ENCODE measurements around the gene PNLIPRP3. TPM values are rescaled to one million over a fixed set of nuclear protein-coding genes. Genes with fewer than 3 reads are reported as not detected.
A peak's percentile ranks its signal among the peaks of the same experiment; 100 is the strongest.

Gene PNLIPRP3
- total RNA-seq, 4 donors from 2014 or later, result 0.40 TPM; not detected in 3

- DNase-seq, result peak in 1 of 3 donors; percentile 65
- no peaks in the 10 kb centered on the region for H3K4me1 ChIP-seq
- H3K27me3 ChIP-seq, result no peaks in the 10 kb centered on the region
- no peak for TF ChIP-seq POLR2A (IDR thresholded peaks at IDR 0.05)
- peak; percentile 28 to 75 (median 60) for TF ChIP-seq CTCF (IDR thresholded peaks at IDR 0.05)
- H3K9me3 ChIP-seq, result no peaks in the 10 kb centered on the region
- no peak overlapping the region for H3K4me3 ChIP-seq
- no peaks in the 10 kb centered on the region for H3K36me3 ChIP-seq
- H3K27ac ChIP-seq, result no peak overlapping the region
Observed at GRCh38 chr10:116521424-116522290, 94.0 kb downstream of the PNLIPRP3 start.

GRCh38 chr10:116522803-116523381 lies 95.2 kb downstream of the PNLIPRP3 start:
- Histone ChIP-seq H3K4me3 (no peak overlapping the region), H3K36me3 (no peaks in the 10 kb centered on the region), H3K27ac (no peak overlapping the region), H3K9me3 (no peaks in the 10 kb centered on the region), H3K4me1 (no peaks in the 10 kb centered on the region), H3K27me3 (no peaks in the 10 kb centered on the region)
- TF ChIP-seq CTCF (IDR thresholded peaks at IDR 0.05), result no peak
- no peak for TF ChIP-seq POLR2A (IDR thresholded peaks at IDR 0.05)
- DNase-seq, result no peak

GRCh38 chr10:116524736-116525135 lies 97.1 kb downstream of the PNLIPRP3 start:
- no peaks in the 10 kb centered on the region for H3K4me1 ChIP-seq
- no peak for DNase-seq
- no peak overlapping the region for H3K4me3 ChIP-seq
- no peaks in the 10 kb centered on the region for H3K27me3 ChIP-seq
- H3K27ac ChIP-seq, result no peak overlapping the region
- TF ChIP-seq POLR2A (IDR thresholded peaks at IDR 0.05), result no peak
- no peak for TF ChIP-seq CTCF (IDR thresholded peaks at IDR 0.05)
- no peaks in the 10 kb centered on the region for H3K36me3 ChIP-seq
- no peaks in the 10 kb centered on the region for H3K9me3 ChIP-seq

GRCh38 chr10:116526219-116526618 lies 98.6 kb downstream of the PNLIPRP3 start:
- Histone ChIP-seq H3K27ac (no peak overlapping the region), H3K27me3 (no peaks in the 10 kb centered on the region), H3K9me3 (no peaks in the 10 kb centered on the region), H3K36me3 (no peaks in the 10 kb centered on the region), H3K4me1 (no peaks in the 10 kb centered on the region), H3K4me3 (no peak overlapping the region)
- TF ChIP-seq CTCF (IDR thresholded peaks at IDR 0.05) (no peak), POLR2A (IDR thresholded peaks at IDR 0.05) (no peak)
- DNase-seq, result no peak

Small RNA genes within 50 kb of the gene (small RNA-seq; reads per million reads assigned to genes)
- 0 reads per million in 2 donors for gene SNRPGP6

Other genes with a start within 250 kb of the PNLIPRP3 start
- gene GFRA1, start 154.6 kb upstream of the PNLIPRP3 start, total RNA-seq, result 10 to 100 TPM in 2 of 4 donors, 1 to 10 TPM in 2; 1.8 to 21.4 (median 12.1) TPM
- not detected for gene CCDC172, start 103.4 kb upstream of the PNLIPRP3 start, total RNA-seq
- gene PNLIP, start 118.1 kb downstream of the PNLIPRP3 start, total RNA-seq, result not detected
- not detected for gene PNLIPRP1, start 163.1 kb downstream of the PNLIPRP3 start, total RNA-seq
- gene PNLIPRP2, start 193.1 kb downstream of the PNLIPRP3 start, total RNA-seq, result 100 to 1,000 TPM in 2 of 4 donors, 10 to 100 TPM in 1, 1 to 10 TPM in 1; 9.9 to 161 (median 76.5) TPM